Breast epithelium (tissue), 4 donors: ENCODE measurements around the gene MBD2. TPM values are rescaled to one million over a fixed set of nuclear protein-coding genes. Genes with fewer than 3 reads are reported as not detected.

Experiments used
- DNase-seq, 2 donors: peaks; one replicate each; pipeline ENCODE4 v3.0.0-alpha.2; 2019; ENCODE audit warnings: low spot score in 2 of 2
- H3K27ac ChIP-seq, 2 donors: fragments of 200-600 bp; sonication (generic) in 1 of 2; one replicate each; pipeline ENCODE4 v1.5.1; 2016 to 2019; ENCODE audit warnings: mild to moderate bottlenecking in 1 of 2
- H3K27me3 ChIP-seq, 2 donors: fragments of 200-600 bp; sonication (generic) in 1 of 2; one replicate each; pipeline versions ENCODE4 v1.5.1 to v1.6.0; 2017 to 2019; ENCODE audit warnings: control low read depth in 1 of 2, mild to moderate bottlenecking in 1 of 2
- H3K36me3 ChIP-seq: fragments of 200-600 bp; one replicate; pipeline ENCODE4 v1.5.1; 2019
- H3K4me1 ChIP-seq, 2 donors: fragments of 200-600 bp; sonication (generic); one replicate each; pipeline ENCODE4 v1.5.1; 2016 to 2019; ENCODE audit warnings: control low read depth in 1 of 2
- H3K4me3 ChIP-seq, 3 donors: fragments of 200-600 bp; sonication (generic); 1 replicate in 2 of 3; 2 replicates in 1 of 3; pipeline ENCODE4 v1.5.1; 2016 to 2019; ENCODE audit warnings: mild to moderate bottlenecking in 3 of 3, moderate library complexity in 2 of 3
- H3K9me3 ChIP-seq, 2 donors: fragments of 200-600 bp; sonication (generic) in 1 of 2; one replicate each; pipeline ENCODE4 v1.5.1; 2016 to 2019; ENCODE audit warnings: control low read depth in 1 of 2
- POLR2A ChIP-seq: fragments of 450-650 bp; IDR thresholded peaks from one replicate; pipeline ENCODE4 v1.6.1; 2016; ENCODE audit warnings: antibody characterized with exemption, mild to moderate bottlenecking, moderate library complexity
- POLR2AphosphoS5 ChIP-seq, 3 donors: sonication (generic); formaldehyde crosslinking; IDR thresholded peaks; one replicate each; pipeline ENCODE4 v1.6.1; 2017; ENCODE audit warnings: antibody characterized with exemption in 3 of 3
- intact Hi-C: fragments of 100-400 bp; cut with DNase I; formaldehyde crosslinking; loops from one replicate; pipeline ENCODE4 v1.15.1; 2023; ENCODE audit warnings: low total_unique reads
- total RNA-seq, 3 donors: library from RNA; depleted of rRNA; stranded (reverse); fragments of >200 nt; gene quantifications; one replicate each; pipeline ENCODE4 v1.1.0, GENCODE V29; 2016
- TF ChIP-seq, protein P1 (sequence below), 3 donors: fragments of 450-650 bp; IDR thresholded peaks; one replicate each; pipeline ENCODE4 v1.5.1; 2016 to 2017; ENCODE audit warnings: antibody characterized with exemption in 3 of 3, mild to moderate bottlenecking in 3 of 3, moderate library complexity in 3 of 3

The MBD2 gene
- total RNA-seq, 3 donors from 2014 or later = 46.2 to 61.9 (median 50.6) TPM

DNA sequence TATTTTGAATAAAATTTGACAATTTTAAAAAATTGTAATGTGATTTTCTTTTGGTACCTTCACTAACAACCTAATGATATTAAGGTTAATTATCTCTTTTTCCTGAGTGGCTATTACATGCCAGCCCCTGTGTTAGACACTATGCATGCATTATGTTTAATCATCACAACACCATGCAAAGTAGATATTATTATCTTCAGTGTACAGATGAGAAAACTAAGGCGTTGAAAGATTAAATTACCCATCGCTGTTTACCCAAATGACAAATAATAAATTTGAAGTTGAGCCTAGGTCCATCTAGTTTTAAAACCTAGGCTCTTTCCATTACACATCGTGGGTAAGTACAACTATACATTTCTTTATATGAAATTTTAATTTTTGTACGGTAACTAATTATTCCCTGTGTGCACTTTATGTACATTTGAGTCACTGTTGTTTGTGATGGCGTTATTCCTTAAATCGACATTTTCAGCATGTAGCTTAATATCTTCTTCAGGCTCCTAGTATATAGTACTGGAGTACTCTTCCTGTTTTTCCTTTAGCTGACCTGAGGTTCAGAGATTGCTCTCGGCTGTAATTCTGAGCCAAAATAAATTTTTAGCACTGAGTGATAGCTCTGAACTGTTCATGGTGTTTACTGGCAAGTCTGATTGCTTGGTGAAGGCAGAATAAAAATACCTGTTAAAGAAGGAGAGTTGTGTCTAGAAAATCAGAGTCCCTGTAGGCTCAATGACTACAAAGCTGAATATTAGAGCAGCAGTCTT is 13.9 kb upstream of the MBD2 start:
- Histone ChIP-seq H3K27me3 (no peaks in the 10 kb centered on the region), H3K4me3 (no peak overlapping the region), H3K9me3 (no peaks in the 10 kb centered on the region), H3K27ac (no peak overlapping the region), H3K4me1 (no peaks in the 10 kb centered on the region), H3K36me3 (no peaks in the 10 kb centered on the region)
- intact Hi-C loops = no loop called here
- DNase-seq = no peak
- TF ChIP-seq, protein P1, sequence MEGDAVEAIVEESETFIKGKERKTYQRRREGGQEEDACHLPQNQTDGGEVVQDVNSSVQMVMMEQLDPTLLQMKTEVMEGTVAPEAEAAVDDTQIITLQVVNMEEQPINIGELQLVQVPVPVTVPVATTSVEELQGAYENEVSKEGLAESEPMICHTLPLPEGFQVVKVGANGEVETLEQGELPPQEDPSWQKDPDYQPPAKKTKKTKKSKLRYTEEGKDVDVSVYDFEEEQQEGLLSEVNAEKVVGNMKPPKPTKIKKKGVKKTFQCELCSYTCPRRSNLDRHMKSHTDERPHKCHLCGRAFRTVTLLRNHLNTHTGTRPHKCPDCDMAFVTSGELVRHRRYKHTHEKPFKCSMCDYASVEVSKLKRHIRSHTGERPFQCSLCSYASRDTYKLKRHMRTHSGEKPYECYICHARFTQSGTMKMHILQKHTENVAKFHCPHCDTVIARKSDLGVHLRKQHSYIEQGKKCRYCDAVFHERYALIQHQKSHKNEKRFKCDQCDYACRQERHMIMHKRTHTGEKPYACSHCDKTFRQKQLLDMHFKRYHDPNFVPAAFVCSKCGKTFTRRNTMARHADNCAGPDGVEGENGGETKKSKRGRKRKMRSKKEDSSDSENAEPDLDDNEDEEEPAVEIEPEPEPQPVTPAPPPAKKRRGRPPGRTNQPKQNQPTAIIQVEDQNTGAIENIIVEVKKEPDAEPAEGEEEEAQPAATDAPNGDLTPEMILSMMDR (IDR thresholded peaks at IDR 0.05) = no peak
- TF ChIP-seq POLR2A (no peak), POLR2AphosphoS5 (IDR thresholded peaks at IDR 0.05) (no peak)

DNA sequence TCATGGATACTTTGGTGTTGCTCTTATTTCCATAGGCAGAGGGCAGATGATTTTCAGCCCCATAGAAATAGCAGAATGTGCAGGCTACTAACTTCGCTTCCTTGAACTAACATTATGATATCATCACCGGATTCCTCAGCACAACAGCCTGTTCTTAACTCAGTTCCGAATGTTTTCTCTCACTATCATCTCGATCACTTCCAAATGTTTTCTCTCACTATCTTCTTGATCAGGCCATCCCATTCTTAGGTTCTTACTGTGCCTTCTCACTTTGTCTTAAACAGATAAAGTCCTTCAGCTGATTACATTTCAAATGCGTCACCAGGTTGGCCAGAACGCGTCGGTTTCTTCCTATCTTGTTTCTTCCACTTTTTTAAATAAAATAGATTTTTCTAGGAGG is 11.4 kb upstream of the MBD2 start:
- Histone ChIP-seq H3K4me1 (no peaks in the 10 kb centered on the region), H3K36me3 (no peaks in the 10 kb centered on the region), H3K4me3 (no peak overlapping the region), H3K27ac (peak overlapping the region in 1 of 2 donors; percentile 15), H3K9me3 (no peaks in the 10 kb centered on the region), H3K27me3 (no peaks in the 10 kb centered on the region)
- intact Hi-C loops = no loop called here
- no peak for DNase-seq
- TF ChIP-seq POLR2A = no peak
- TF ChIP-seq POLR2AphosphoS5 (IDR thresholded peaks at IDR 0.05) = no peak
- TF ChIP-seq, protein P1 (IDR thresholded peaks at IDR 0.05) = no peak

DNA sequence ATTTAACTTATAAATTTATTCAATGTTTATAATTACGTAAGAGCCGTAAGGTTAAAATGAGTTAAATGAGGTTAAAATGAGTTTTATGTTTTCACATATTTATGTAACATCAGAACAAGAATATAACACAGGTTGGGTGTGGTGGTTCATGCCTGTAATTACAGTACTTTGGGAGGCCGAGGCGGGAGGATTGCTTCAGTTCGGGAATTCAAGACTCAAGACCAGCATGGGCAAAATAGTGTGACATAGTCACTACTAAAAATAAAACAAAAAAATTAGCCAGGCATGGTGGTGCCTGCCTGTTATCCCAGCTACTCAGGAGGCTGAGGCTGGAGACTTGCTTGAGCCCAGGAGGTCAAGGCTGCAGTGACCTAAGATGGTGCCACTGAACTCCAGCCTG is 9.3 kb upstream of the MBD2 start:
- TF ChIP-seq POLR2A = no peak
- TF ChIP-seq, protein P1 (IDR thresholded peaks at IDR 0.05) = no peak
- no peak for TF ChIP-seq POLR2AphosphoS5 (IDR thresholded peaks at IDR 0.05)
- no peak for DNase-seq
- Histone ChIP-seq H3K27me3 (no peaks in the 10 kb centered on the region), H3K4me1 (no peaks in the 10 kb centered on the region), H3K27ac (no peak overlapping the region), H3K9me3 (no peaks in the 10 kb centered on the region), H3K4me3 (no peak overlapping the region), H3K36me3 (no peaks in the 10 kb centered on the region)
- intact Hi-C loops = no loop called here

DNA sequence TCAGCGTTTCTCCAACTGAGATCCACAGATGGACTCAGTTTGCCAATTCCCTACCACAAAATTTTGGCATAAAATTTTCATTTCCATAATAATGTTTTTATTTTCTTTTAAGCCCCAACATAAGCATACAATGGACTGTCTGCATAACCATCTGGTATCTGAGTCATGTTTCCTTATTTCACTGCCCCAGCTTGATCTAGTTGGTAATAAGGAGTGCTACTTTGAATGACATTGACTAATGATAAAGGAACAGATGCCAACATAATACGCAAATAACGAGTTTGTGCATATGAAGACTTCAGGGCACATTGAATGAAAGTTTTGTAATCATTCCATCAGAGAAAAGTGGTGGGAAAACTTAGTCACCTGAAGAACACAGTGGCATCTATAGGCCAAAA is 8.8 kb upstream of the MBD2 start:
- Histone ChIP-seq H3K9me3 (no peaks in the 10 kb centered on the region), H3K27me3 (no peaks in the 10 kb centered on the region), H3K36me3 (no peaks in the 10 kb centered on the region), H3K4me1 (no peaks in the 10 kb centered on the region), H3K27ac (no peak overlapping the region), H3K4me3 (no peak overlapping the region)
- no peak for DNase-seq
- TF ChIP-seq POLR2A (no peak), POLR2AphosphoS5 (IDR thresholded peaks at IDR 0.05) (no peak)
- TF ChIP-seq, protein P1 (IDR thresholded peaks at IDR 0.05) = no peak
- intact Hi-C loops = no loop called here

DNA sequence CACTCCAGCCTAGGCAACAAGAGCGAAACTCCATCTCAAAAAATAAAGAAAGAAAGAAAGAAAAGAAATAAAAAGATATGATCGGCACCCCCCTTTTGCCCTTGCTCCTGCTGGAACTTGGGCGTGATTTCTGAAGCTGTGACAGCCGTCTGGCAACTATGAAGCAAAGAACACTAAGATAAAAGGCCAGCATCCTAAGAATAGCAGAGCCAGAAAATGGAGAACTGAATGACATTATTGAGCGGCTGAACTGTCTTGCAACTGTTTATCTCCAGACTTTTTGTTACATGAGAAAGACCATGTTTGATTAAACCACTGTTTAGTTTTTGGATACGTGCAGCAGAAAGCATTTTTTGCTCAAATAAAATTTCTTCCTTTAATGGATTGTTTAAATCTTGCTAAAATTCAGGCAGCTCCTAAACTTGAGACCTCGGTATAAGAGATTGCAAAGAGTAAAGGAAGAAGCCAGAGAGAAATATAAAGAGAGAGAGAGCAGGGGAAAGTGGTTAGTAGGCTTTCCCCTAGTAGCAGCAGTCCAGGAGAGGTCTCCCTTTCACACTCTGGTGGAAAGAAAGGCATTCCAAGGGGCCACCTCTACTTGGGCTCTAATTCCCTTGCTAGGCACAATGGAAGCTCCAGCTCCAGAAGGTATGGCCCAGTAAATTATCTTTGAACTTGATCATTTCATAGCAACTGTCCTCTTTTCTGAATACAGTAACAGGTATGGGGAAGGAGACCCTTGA is 8.2 kb upstream of the MBD2 start:
- H3K4me3 ChIP-seq = no peak overlapping the region
- no peaks in the 10 kb centered on the region for H3K27me3 ChIP-seq
- no peaks in the 10 kb centered on the region for H3K9me3 ChIP-seq
- TF ChIP-seq, protein P1 (IDR thresholded peaks at IDR 0.05) = no peak
- TF ChIP-seq POLR2A (no peak), POLR2AphosphoS5 (IDR thresholded peaks at IDR 0.05) (no peak)
- no peaks in the 10 kb centered on the region for H3K4me1 ChIP-seq
- intact Hi-C loops = no loop called here
- no peak overlapping the region for H3K27ac ChIP-seq
- DNase-seq = no peak
- no peaks in the 10 kb centered on the region for H3K36me3 ChIP-seq
